ENCODE results near the gene GFPT2. TPM values are rescaled to one million over a fixed set of nuclear protein-coding genes. Genes with fewer than 3 reads are reported as not detected.

GFPT2 gene
- total and polyA plus RNA-seq, 2 of the 8 experiments (the other 6 are each of a cell fraction or from before 2014, with no cell fraction given) = 83.7 to 143 TPM

DNA sequence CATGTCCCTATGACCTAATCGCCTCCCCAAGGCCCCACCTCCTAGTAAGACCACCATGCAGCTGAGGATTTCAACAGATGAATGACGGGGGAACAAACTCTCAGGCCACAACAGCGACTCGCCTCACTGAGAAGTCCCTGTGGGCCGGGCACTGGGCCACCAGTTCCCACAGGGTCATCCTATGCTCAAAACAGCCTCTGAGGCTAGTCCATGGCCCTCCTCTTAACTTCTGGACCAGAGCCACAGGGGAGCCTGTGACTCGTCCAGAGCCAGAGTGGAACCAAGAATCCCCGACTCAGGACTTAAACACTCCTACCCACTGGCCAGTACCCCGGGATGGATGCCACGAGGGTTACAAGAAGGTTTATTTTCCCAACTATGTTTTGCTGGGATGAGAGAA lies 12.3 kb downstream of the GFPT2 start:
- H3K27me3 ChIP-seq (replicated peaks in 1 of 4; ENCODE audit: control insufficient read depth in 3 of 4, extremely low read depth in 1 of 4, insufficient read depth in 3 of 4, low read length in 3 of 4) = no peaks in the 10 kb centered on the region
- peaks cover 2% of the 10 kb centered on the region; the same call in 1 of the 2 replicates for H3K23me2 ChIP-seq (ENCODE audit: low read depth, low read length)
- H4K5ac ChIP-seq (ENCODE audit: insufficient read length, low read depth, low read length) = peak overlapping the region; percentile 41
- no peak overlapping the region for H2BK5ac ChIP-seq (ENCODE audit: low read depth, low read length)
- H2BK20ac ChIP-seq (ENCODE audit: low read length) = no peak overlapping the region
- H2AFZ ChIP-seq (ENCODE audit: low read length) = no peak overlapping the region
- H3K23ac ChIP-seq (ENCODE audit: insufficient read length) = no peak overlapping the region
- peaks cover 4 to 24% (median 17%) of the 10 kb centered on the region in 4 experiments for H3K36me3 ChIP-seq (ENCODE audit: control insufficient read depth in 2 of 4, insufficient read depth in 4 of 4, low read length in 3 of 4)
- ChIA-PET CTCF (ENCODE audit: partially characterized antibody) (interaction anchor here (1.4 to 4.3 kb wide), 6 partner anchors 9 to 130 kb away, joined by 3 to 29 read pairs (median 10); no protein-coding TSS in a partner anchor), POLR2A (ENCODE audit: partially characterized antibody) (interaction anchor here (10.4 kb wide), 1 partner anchor 8 kb away, joined by 146 read pairs; no protein-coding TSS in a partner anchor)
- no peak overlapping the region for H2BK15ac ChIP-seq (ENCODE audit: low read length)
- no peak overlapping the region for H3K4me3 ChIP-seq (ENCODE audit: extremely low read depth in 1 of 4, insufficient read depth in 2 of 4, low read depth in 3 of 4, low read length in 4 of 4)
- no peak overlapping the region; the same call in 1 of the 2 replicates for H2AK5ac ChIP-seq (ENCODE audit: low read depth, low read length)
- FAIRE-seq (no peak), DNase-seq (ENCODE audit: low read depth in 1 of 2, low spot score in 2 of 2) (no peak)
- H2BK12ac ChIP-seq (ENCODE audit: low read depth, low read length) = no peak overlapping the region
- no peaks in the 10 kb centered on the region for H3K9me3 ChIP-seq (ENCODE audit: insufficient read depth in 2 of 2, low read depth in 1 of 2, low read length in 1 of 2)
- no peak overlapping the region for H3K14ac ChIP-seq (ENCODE audit: insufficient read length)
- WGBS, 2 experiments (ENCODE audit: extremely low coverage in 1 of 2, insufficient coverage in 1 of 2, insufficient read length in 1 of 2, insufficient replicate concordance in 2 of 2, low coverage in 1 of 2, low lambda C conversion rate in 2 of 2, missing lambda C conversion rate in 1 of 2) = 92% methylated on average over 9 of the region's 9 CpGs; no CpG with 5 or more reads in 1 of the 2 experiments
- peaks cover 12% of the 10 kb centered on the region for H3K79me1 ChIP-seq (ENCODE audit: low read depth, low read length)
- H2BK120ac ChIP-seq (replicated peaks; ENCODE audit: low read depth, low read length) = no peak overlapping the region
- H3K4ac ChIP-seq (replicated peaks; ENCODE audit: insufficient read length, low read depth, low read length) = no peak overlapping the region
- H4K20me1 ChIP-seq (replicated peaks in 1 of 2; ENCODE audit: control insufficient read depth in 1 of 2, insufficient read depth in 2 of 2, low read length in 2 of 2) = peaks cover 0 to 4% of the 10 kb centered on the region in 2 experiments
- no peak overlapping the region for H3K9ac ChIP-seq (replicated peaks in 1 of 4; ENCODE audit: extremely low read depth in 1 of 4, low read depth in 3 of 4, low read length in 3 of 4)
- no peak overlapping the region for H3K27ac ChIP-seq (ENCODE audit: low read depth, low read length)
- H3K18ac ChIP-seq (ENCODE audit: extremely low read depth, low read length) = no peak overlapping the region; the same call in 1 of the 2 replicates
- no peak overlapping the region for H3K56ac ChIP-seq (replicated peaks; ENCODE audit: insufficient read length, low read depth, low read length)
- H3K4me1 ChIP-seq (replicated peaks in 1 of 4; ENCODE audit: control insufficient read depth in 3 of 4, insufficient read depth in 4 of 4, low read length in 3 of 4) = peaks cover 22 to 43% (median 31%) of the 10 kb centered on the region in 4 experiments
- no peak overlapping the region; the same call in 1 of the 2 replicates for H4K8ac ChIP-seq (ENCODE audit: extremely low read depth, insufficient read depth, low read length)
- H4K91ac ChIP-seq (replicated peaks; ENCODE audit: insufficient read length, low read length) = no peak overlapping the region
- TF ChIP-seq TAF7 (optimal IDR thresholded peaks at IDR 0.05; ENCODE audit: borderline replicate concordance, low read depth, low read length) (no peak), TCF12 (IDR thresholded peaks at IDR 0.05; ENCODE audit: low read depth, low read length) (no peak), SIN3A (conservative IDR thresholded peaks at IDR 0.05 in 1 of 2, IDR thresholded peaks at IDR 0.05 in 1 of 2; ENCODE audit: low read depth in 1 of 2, low read length in 2 of 2) (no peak), SP4 (IDR thresholded peaks at IDR 0.05; ENCODE audit: low read length) (no peak)
- H3K4me2 ChIP-seq (ENCODE audit: insufficient read depth in 1 of 2, low read depth in 2 of 2, low read length in 2 of 2) = no peak overlapping the region
- peaks cover 8 to 47% of the 10 kb centered on the region in 2 experiments; a peak in 3 of 4 replicates for H3K79me2 ChIP-seq (ENCODE audit: control insufficient read depth in 1 of 2, insufficient read depth in 2 of 2, low read length in 2 of 2)

All from H1 (cell line).